ENCODE measurements around the gene CETP.

Gene CETP

DNA sequence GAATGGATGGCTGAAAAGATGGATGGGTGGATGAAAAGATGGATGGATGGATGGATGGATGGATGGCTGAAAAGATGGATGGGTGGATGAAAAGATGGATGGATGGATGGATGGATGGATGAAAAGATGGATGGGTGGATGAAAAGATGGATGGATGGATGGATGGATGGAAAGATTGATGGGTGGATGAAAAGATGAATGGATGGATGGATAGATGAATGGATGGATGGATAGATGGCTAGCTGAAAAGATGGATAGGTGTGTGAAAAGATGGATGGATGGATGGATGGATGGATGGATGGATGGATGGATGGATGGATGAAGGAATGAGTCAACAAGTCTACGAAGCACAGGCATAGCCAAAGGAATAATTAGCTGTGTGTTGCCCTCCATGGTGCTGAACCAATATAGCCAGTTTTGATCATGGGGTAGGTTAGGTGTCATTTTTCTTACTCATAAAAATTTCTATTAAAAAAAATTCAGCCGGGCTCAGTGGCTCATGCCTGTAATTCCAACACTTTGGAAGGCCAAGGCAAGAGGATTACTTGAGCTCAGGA is 68.7 kb downstream of the CETP start:
- TF ChIP-seq, protein P1, sequence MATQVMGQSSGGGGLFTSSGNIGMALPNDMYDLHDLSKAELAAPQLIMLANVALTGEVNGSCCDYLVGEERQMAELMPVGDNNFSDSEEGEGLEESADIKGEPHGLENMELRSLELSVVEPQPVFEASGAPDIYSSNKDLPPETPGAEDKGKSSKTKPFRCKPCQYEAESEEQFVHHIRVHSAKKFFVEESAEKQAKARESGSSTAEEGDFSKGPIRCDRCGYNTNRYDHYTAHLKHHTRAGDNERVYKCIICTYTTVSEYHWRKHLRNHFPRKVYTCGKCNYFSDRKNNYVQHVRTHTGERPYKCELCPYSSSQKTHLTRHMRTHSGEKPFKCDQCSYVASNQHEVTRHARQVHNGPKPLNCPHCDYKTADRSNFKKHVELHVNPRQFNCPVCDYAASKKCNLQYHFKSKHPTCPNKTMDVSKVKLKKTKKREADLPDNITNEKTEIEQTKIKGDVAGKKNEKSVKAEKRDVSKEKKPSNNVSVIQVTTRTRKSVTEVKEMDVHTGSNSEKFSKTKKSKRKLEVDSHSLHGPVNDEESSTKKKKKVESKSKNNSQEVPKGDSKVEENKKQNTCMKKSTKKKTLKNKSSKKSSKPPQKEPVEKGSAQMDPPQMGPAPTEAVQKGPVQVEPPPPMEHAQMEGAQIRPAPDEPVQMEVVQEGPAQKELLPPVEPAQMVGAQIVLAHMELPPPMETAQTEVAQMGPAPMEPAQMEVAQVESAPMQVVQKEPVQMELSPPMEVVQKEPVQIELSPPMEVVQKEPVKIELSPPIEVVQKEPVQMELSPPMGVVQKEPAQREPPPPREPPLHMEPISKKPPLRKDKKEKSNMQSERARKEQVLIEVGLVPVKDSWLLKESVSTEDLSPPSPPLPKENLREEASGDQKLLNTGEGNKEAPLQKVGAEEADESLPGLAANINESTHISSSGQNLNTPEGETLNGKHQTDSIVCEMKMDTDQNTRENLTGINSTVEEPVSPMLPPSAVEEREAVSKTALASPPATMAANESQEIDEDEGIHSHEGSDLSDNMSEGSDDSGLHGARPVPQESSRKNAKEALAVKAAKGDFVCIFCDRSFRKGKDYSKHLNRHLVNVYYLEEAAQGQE (IDR thresholded peaks at IDR 0.05; ENCODE audit: insufficient read depth in 1 of 2, low read depth in 2 of 2, low read length in 2 of 2): peak in 1 of 2 experiments; percentile 76; a peak in 2 of 4 replicates
- no peak for TF ChIP-seq POLR2AphosphoS5 (IDR thresholded peaks at IDR 0.05; ENCODE audit: low read depth, low read length)

DNA sequence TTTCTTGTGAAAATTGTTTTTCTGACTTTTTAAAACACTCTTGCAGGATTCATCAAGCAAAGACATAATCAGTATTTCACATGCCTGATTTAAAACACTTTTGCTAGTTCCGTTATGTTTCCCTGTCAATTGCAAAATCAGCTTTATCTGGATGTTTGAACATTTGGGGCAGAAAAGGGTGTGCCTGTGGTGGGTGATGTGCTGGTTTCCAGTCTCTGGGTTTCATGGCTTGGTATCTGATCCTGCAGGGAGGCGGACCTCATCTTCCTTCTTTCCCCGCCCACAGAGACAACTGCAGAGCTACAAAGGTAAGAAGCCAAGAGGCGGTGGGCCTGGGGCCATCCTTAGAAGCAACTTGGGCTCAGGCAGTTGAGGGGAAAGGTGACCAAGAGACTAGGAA is 69.4 kb downstream of the CETP start:
- TF ChIP-seq, protein P1 (IDR thresholded peaks at IDR 0.05; ENCODE audit: insufficient read depth in 1 of 2, low read depth in 2 of 2, low read length in 2 of 2): no peak
- TF ChIP-seq POLR2AphosphoS5 (IDR thresholded peaks at IDR 0.05; ENCODE audit: low read depth, low read length) (no peak), SIN3A (IDR thresholded peaks at IDR 0.05; ENCODE audit: borderline replicate concordance, insufficient read depth, low read length) (no peak), TAF1 (IDR thresholded peaks at IDR 0.05; ENCODE audit: borderline replicate concordance, insufficient read depth, low read length) (no peak), FOXP2 (optimal IDR thresholded peaks at IDR 0.05; ENCODE audit: borderline replicate concordance, extremely low read depth, extremely low read length, insufficient read depth) (no peak)

DNA sequence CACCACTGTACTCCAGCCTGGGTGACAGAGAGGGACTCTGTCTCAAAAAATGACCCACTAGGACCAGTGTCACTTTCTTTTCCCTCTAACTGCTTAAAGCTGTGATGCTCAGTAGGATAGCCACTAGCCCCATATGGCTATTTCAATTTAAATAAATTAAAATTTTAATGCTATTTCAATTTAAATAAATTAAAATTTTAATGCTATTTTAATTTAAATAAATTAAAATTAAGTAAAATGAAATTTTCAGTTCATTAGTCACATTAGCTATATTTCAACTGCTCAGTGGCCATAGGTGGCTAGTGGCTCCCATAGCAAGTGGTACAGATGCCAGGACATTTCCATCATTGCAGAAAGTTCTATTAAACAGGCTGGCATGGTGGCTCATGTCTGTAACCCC is 70.6 kb downstream of the CETP start:
- TF ChIP-seq FOXP2 (optimal IDR thresholded peaks at IDR 0.05; ENCODE audit: borderline replicate concordance, extremely low read depth, extremely low read length, insufficient read depth) (no peak), POLR2AphosphoS5 (IDR thresholded peaks at IDR 0.05; ENCODE audit: low read depth, low read length) (no peak), TAF1 (IDR thresholded peaks at IDR 0.05; ENCODE audit: borderline replicate concordance, insufficient read depth, low read length) (no peak), SIN3A (IDR thresholded peaks at IDR 0.05; ENCODE audit: borderline replicate concordance, insufficient read depth, low read length) (no peak)
- TF ChIP-seq, protein P1 (IDR thresholded peaks at IDR 0.05; ENCODE audit: insufficient read depth in 1 of 2, low read depth in 2 of 2, low read length in 2 of 2): no peak

DNA sequence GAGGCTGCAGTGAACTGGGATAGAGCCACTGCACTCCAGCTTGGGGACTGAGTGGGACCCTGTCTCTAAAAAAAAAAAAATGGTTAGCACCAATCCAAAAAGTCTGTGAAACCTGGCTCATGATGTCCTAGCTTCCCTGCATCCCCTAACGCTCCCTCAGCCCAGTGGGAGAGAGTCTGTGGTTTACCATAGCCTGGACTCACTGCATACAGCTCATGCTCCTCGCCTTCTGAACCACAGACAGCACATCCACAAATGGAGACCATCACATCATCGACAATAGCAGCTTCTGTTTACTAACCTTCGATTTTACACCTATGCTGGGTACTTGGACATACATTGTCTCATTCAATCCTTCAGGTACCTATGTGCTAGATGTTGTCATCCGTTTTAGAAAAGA is 71.2 kb downstream of the CETP start:
- TF ChIP-seq TAF1 (IDR thresholded peaks at IDR 0.05; ENCODE audit: borderline replicate concordance, insufficient read depth, low read length): no peak
- TF ChIP-seq, protein P1 (IDR thresholded peaks at IDR 0.05; ENCODE audit: insufficient read depth in 1 of 2, low read depth in 2 of 2, low read length in 2 of 2): no peak
- no peak for TF ChIP-seq SIN3A (IDR thresholded peaks at IDR 0.05; ENCODE audit: borderline replicate concordance, insufficient read depth, low read length)
- no peak for TF ChIP-seq POLR2AphosphoS5 (IDR thresholded peaks at IDR 0.05; ENCODE audit: low read depth, low read length)

All from PFSK-1 (cell line).